ENCODE measurements around the gene CAPN2. TPM values are rescaled to one million over a fixed set of nuclear protein-coding genes. Genes with fewer than 3 reads are reported as not detected.

The CAPN2 gene
- total RNA-seq, 1 donor, result 340 TPM

DNA sequence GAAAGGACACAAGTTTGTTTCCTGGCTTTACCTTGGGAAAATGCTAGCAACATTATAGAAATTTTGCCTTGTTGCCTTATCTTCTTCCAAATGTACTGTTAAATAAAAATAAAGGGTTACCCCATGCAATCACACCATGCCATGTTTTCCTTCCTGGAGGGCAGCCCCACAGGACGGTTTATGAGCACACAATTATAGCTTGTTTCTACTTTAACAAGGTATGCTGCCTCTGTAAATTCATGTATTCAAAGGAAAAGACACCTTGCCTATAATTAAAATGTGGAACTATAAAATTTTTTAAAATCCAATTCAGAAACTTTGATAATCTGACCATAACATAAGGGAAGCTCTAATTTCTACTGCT lies 63.4 kb downstream of the CAPN2 start:
- Histone ChIP-seq H3K4me3 (ENCODE audit: insufficient read depth, low read length) (no peak overlapping the region), H3K27ac (ENCODE audit: low read depth, low read length) (peak overlapping the region; percentile 48), H3K36me3 (ENCODE audit: insufficient read depth, low read length) (peaks cover 75% of the 10 kb centered on the region), H3K9me3 (ENCODE audit: low read depth, low read length) (no peaks in the 10 kb centered on the region), H4K20me1 (ENCODE audit: insufficient read depth, low read length) (peaks cover 4% of the 10 kb centered on the region), H3K27me3 (ENCODE audit: insufficient read depth, low read length) (no peaks in the 10 kb centered on the region), H3K4me2 (ENCODE audit: insufficient read depth, low read length) (no peak overlapping the region), H3K4me1 (ENCODE audit: insufficient read depth, low read length) (peaks cover 46% of the 10 kb centered on the region), H3K79me2 (ENCODE audit: insufficient read depth, low read length) (no peaks in the 10 kb centered on the region), H2AFZ (ENCODE audit: low read length) (no peak overlapping the region)
- DNase-seq (ENCODE audit: insufficient read length, low spot score, missing footprints), result no peak
- TF ChIP-seq, protein P1, sequence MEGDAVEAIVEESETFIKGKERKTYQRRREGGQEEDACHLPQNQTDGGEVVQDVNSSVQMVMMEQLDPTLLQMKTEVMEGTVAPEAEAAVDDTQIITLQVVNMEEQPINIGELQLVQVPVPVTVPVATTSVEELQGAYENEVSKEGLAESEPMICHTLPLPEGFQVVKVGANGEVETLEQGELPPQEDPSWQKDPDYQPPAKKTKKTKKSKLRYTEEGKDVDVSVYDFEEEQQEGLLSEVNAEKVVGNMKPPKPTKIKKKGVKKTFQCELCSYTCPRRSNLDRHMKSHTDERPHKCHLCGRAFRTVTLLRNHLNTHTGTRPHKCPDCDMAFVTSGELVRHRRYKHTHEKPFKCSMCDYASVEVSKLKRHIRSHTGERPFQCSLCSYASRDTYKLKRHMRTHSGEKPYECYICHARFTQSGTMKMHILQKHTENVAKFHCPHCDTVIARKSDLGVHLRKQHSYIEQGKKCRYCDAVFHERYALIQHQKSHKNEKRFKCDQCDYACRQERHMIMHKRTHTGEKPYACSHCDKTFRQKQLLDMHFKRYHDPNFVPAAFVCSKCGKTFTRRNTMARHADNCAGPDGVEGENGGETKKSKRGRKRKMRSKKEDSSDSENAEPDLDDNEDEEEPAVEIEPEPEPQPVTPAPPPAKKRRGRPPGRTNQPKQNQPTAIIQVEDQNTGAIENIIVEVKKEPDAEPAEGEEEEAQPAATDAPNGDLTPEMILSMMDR (IDR thresholded peaks at IDR 0.05; ENCODE audit: extremely low read depth, low read depth, low read length), result no peak

DNA sequence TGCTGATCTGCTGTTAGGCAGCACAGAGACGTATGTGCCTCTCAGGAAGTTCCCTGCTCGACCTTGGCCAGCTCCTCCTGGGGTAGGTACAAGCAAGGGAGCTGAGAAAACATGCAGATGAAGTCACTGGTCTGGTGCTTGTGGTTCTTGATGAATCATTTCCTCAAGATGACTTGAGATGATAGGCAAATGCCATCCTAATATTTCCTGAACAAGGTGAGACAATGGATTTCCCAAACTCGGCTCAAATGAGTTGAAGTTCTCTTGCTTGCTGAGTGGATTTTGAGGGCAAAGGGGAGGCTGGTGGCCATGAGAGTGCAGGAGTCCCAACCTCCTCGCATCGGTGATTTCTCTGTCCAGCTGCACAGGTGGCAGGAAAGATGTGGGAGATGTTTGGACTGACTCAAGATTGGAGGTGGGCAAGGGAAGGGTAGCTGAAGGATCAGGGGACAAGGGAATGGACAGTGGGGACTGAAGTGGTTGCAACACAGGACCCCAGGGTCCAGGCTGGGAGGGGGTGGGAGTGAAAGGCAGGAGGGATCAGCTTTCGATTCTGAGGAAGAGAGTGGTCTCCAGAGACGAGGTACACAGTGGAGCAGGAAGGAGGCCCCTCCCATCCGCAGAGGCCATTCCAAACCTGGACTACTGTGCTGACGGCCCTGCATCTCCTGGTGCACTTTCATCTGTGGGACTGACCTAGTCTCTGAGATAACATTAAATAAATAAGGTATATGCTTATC lies 63.9 kb downstream of the CAPN2 start:
- peaks cover 4% of the 10 kb centered on the region for H4K20me1 ChIP-seq (ENCODE audit: insufficient read depth, low read length)
- peaks cover 40% of the 10 kb centered on the region for H3K4me1 ChIP-seq (ENCODE audit: insufficient read depth, low read length)
- no peak overlapping the region for H3K4me3 ChIP-seq (ENCODE audit: insufficient read depth, low read length)
- no peaks in the 10 kb centered on the region for H3K9me3 ChIP-seq (ENCODE audit: low read depth, low read length)
- no peak overlapping the region for H2AFZ ChIP-seq (ENCODE audit: low read length)
- H3K27me3 ChIP-seq (ENCODE audit: insufficient read depth, low read length), result no peaks in the 10 kb centered on the region
- no peaks in the 10 kb centered on the region for H3K79me2 ChIP-seq (ENCODE audit: insufficient read depth, low read length)
- H3K4me2 ChIP-seq (ENCODE audit: insufficient read depth, low read length), result peak overlapping the region; percentile 14
- peak overlapping the region; percentile 48 for H3K27ac ChIP-seq (ENCODE audit: low read depth, low read length)
- peaks cover 69% of the 10 kb centered on the region for H3K36me3 ChIP-seq (ENCODE audit: insufficient read depth, low read length)
- DNase-seq (ENCODE audit: insufficient read length, low spot score, missing footprints), result no peak
- TF ChIP-seq, protein P1 (IDR thresholded peaks at IDR 0.05; ENCODE audit: extremely low read depth, low read depth, low read length), result no peak

DNA sequence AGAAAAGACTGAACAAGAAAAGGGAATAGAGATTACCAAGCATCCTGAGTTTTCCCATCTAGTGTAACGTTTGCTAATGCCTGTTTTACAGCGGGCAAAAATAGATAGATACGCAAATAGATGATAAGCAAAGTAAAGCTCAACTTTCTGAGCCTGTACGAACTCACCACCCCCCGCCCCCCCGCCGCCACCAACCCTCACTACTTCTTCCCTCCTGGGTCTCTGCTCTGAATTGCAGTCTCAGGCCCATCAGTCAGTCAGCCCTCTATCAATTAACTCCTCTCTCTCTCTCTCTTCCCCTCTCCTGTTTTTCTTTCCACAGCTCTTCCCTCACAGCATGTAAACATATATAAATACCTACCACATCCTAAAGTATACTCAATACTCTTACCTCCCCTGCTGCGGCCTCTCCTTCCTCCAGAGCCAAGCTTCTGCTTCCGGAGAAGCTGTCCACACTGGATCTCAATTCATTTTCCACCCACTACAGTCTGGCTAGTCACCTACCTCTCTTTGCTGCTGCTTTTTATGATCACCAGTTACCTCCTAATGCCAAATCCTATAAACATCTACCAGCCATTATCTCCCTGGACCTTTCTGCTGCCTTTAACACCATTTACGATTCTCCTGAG lies 64.6 kb downstream of the CAPN2 start:
- no peaks in the 10 kb centered on the region for H3K27me3 ChIP-seq (ENCODE audit: insufficient read depth, low read length)
- H3K79me2 ChIP-seq (ENCODE audit: insufficient read depth, low read length), result no peaks in the 10 kb centered on the region
- H3K4me1 ChIP-seq (ENCODE audit: insufficient read depth, low read length), result peaks cover 33% of the 10 kb centered on the region
- peak overlapping the region; percentile 48 for H3K27ac ChIP-seq (ENCODE audit: low read depth, low read length)
- H3K4me2 ChIP-seq (ENCODE audit: insufficient read depth, low read length), result no peak overlapping the region
- no peaks in the 10 kb centered on the region for H3K9me3 ChIP-seq (ENCODE audit: low read depth, low read length)
- peaks cover 4% of the 10 kb centered on the region for H4K20me1 ChIP-seq (ENCODE audit: insufficient read depth, low read length)
- DNase-seq (ENCODE audit: insufficient read length, low spot score, missing footprints), result no peak
- TF ChIP-seq, protein P1 (IDR thresholded peaks at IDR 0.05; ENCODE audit: extremely low read depth, low read depth, low read length), result no peak
- H3K36me3 ChIP-seq (ENCODE audit: insufficient read depth, low read length), result peaks cover 66% of the 10 kb centered on the region
- H2AFZ ChIP-seq (ENCODE audit: low read length), result no peak overlapping the region
- no peak overlapping the region for H3K4me3 ChIP-seq (ENCODE audit: insufficient read depth, low read length)

DNA sequence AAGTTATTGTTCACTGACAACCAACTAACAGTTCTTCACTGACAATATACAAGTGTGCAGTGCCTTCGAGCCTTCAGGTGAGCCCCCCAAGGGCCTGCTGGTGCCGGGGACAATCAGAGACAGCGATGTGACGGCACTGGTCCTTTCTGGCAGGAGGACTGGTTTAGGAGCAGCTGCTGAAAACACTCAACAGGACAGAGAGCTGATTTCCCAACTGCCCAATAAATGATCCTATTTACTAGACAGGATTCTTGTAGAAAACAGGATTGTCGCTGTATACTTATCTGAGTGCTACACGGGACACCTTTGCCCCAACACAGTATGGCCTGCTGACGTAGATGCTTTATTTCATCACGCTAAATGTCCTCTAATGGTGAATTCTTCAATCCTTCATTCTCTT lies 68.0 kb downstream of the CAPN2 start:
- Histone ChIP-seq H3K27me3 (ENCODE audit: insufficient read depth, low read length) (no peaks in the 10 kb centered on the region), H3K4me1 (ENCODE audit: insufficient read depth, low read length) (peaks cover 12% of the 10 kb centered on the region), H2AFZ (ENCODE audit: low read length) (no peak overlapping the region), H4K20me1 (ENCODE audit: insufficient read depth, low read length) (peaks cover 4% of the 10 kb centered on the region), H3K27ac (ENCODE audit: low read depth, low read length) (no peak overlapping the region), H3K79me2 (ENCODE audit: insufficient read depth, low read length) (no peaks in the 10 kb centered on the region), H3K36me3 (ENCODE audit: insufficient read depth, low read length) (peaks cover 46% of the 10 kb centered on the region), H3K4me3 (ENCODE audit: insufficient read depth, low read length) (no peak overlapping the region), H3K9me3 (ENCODE audit: low read depth, low read length) (no peaks in the 10 kb centered on the region), H3K4me2 (ENCODE audit: insufficient read depth, low read length) (no peak overlapping the region)
- TF ChIP-seq, protein P1 (IDR thresholded peaks at IDR 0.05; ENCODE audit: extremely low read depth, low read depth, low read length), result no peak
- no peak for DNase-seq (ENCODE audit: insufficient read length, low spot score, missing footprints)
